GM12872 (cell line): ENCODE measurements around the gene FAM227A.

Experiments used
- TF ChIP-seq, protein P1 (sequence below): IDR thresholded peaks from 3 replicates; pipeline ENCODE4 v1.5.1; 2011; ENCODE audit warnings: low read depth, mild to moderate bottlenecking, low read length, moderate library complexity; ENCODE audit not compliant: insufficient read depth

Gene FAM227A

DNA sequence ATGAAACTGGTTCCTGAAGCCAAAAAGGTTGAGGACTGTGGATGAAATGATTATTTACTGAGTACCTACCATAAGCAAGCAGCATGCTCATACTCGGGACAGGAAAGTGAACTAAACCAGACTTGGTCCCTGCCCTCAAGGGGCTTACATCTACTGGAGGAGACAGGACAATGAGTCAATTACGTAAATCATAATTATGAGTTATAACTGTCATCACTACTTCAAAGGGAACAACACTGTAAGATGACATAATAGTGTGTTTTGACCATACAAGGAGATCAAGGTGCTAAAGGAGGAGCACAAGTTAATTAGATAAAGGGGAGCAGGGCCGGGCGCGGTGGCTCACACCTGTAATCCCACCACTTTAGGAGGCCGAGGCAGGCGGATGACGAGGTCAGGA is 2.5 kb downstream of the FAM227A start:
- TF ChIP-seq, protein P1, sequence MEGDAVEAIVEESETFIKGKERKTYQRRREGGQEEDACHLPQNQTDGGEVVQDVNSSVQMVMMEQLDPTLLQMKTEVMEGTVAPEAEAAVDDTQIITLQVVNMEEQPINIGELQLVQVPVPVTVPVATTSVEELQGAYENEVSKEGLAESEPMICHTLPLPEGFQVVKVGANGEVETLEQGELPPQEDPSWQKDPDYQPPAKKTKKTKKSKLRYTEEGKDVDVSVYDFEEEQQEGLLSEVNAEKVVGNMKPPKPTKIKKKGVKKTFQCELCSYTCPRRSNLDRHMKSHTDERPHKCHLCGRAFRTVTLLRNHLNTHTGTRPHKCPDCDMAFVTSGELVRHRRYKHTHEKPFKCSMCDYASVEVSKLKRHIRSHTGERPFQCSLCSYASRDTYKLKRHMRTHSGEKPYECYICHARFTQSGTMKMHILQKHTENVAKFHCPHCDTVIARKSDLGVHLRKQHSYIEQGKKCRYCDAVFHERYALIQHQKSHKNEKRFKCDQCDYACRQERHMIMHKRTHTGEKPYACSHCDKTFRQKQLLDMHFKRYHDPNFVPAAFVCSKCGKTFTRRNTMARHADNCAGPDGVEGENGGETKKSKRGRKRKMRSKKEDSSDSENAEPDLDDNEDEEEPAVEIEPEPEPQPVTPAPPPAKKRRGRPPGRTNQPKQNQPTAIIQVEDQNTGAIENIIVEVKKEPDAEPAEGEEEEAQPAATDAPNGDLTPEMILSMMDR, result no peak

DNA sequence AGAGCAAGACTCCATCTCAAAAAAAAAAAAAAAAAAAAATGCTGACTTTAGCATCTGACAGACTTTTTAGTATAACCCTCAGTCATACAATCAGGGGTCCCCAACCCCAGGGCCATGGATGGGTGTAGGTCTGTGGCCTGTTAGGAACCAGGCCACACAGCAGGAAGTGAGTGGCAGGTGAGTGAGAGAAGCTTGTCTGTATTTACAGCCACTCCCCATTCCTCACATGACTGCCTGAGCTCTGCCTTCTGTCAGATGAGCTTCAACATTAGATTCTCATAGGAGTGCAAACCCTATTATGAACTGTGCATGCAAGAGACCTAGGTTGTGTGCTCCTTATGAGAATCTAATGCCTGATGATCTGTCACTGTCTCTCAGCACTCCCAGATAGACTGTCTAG is 3.3 kb downstream of the FAM227A start:
- TF ChIP-seq, protein P1, result no peak

DNA sequence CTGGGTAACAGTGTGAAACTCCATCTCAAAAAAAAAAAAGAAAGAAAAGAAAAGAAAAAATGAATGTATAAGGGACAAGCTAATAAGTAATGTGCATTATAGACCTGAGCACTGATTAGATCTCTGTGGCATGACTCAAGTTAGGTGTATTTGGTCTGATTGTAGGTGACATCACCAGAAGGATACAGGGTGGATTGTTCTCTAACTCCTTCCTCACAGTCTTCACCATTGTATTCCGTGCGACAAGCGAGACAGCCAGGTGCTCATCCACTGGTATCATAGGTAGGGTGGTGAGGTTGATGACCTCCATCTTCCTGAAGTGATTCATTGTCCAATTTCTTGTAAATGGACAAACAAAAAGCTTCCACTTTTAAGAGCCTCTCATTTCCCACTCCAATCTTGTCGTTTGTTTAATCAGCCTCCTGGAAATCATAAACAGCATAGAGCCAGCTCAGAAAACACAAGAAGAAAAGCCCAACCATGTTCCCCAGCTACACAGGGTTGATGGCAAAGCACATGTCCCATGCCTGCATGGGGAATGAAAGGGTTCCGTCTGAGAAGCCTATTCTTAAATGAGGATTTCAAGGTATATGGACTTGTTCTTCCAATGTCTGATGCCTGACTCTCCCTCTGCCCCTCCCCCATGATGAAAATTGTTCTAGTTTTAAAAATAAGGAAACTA is 6.2 kb downstream of the FAM227A start:
- TF ChIP-seq, protein P1, result no peak

DNA sequence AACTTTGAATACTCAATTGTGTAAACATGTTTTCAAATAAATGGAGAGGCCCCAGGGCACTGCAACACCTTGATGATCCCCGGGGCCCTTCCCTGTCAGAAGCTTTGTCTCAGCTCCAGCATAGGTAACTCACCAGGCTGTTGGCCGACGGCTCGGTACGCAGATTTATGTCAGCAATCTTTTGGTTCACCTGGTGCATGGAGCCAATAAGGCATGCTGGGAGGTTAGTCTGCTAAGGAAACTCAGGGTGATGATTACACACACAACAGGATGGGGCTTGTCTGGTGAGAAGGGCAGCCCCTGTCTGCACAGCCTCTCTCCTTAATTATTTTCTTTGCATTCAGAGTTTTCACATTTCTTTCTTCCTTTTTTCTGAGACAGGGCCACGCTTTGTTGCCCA is 10.8 kb downstream of the FAM227A start:
- TF ChIP-seq, protein P1, result no peak

DNA sequence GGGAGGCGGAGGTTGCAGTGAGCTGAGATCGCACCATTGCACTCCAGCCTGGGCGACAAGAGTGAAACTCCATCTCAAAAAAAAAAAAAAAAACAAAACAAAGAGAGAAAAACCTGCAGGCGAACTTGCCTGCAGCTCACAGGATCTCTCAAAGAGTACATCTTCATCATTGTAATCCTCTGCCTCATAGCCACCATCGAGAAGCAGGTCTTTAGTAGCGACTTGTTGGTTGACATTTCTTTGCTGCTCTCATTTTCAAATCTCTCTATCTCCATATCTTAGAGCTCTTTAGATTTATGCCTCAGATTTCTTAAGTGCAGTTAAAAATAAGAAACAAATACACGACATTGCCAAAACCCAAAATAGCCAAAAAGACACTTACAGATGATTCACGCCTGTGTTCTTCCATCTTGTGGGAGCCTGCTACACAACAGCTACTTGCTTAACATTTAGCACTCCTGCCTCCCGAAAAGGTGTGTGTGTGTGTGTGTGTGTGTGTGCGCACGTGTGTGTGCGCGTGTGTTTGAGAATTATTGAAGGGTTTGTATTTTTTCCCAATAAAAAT is 14.6 kb downstream of the FAM227A start:
- TF ChIP-seq, protein P1, result no peak

DNA sequence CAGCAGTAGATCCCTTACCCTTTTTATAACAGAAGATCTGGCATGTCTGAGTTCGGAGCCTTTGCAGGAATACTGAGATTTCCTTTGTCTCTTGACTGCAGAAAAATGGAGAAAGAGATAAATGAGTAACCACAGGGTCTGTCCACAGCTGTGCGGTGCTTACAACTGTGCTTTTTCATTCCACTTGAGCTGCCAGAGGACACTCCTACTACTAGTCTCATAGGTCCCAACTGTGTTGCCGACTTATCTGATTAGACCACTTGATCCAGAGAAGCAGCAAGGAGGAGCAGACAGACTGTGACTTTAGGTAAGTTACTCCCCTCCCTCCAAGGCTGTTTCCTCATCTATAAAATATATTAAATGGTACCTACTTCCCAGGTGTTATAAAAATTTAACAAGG is 17.5 kb downstream of the FAM227A start:
- TF ChIP-seq, protein P1, result no peak

DNA sequence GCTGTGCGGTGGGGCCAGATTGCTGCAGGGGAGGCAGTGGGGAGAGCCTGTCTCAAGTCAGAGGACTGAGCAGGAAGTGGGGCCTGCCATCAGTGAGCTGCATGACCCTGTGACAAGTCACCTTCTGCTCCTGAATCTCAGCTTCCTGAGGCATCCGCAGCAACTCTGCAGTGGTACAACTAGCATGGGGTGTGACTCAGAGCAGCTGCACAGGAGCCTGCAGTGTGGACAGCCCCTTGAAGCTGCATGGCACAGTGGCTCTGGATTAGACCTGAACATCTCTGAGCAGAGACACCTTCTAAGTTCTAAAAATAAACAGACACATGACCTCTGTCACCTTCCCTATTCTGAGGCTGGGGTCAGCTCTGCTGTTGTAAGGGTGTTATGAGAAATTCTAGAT is 18.0 kb downstream of the FAM227A start:
- TF ChIP-seq, protein P1, result no peak
